Mucosa of descending colon (tissue), 3 donors: ENCODE measurements around the gene SMAD7. TPM values are rescaled to one million over a fixed set of nuclear protein-coding genes. Genes with fewer than 3 reads are reported as not detected.

Source experiments
- ATAC-seq: fragments of 200-7000 bp; cut with Tn5 transposase; one replicate; pipeline ENCODE4 v1.9.1; 2020; ENCODE audit warnings: mild to moderate bottlenecking, moderate library complexity
- DNase-seq, 3 donors: peaks; one replicate each; pipeline ENCODE4 v3.0.0-alpha.2; 2020
- H3K36me3 ChIP-seq: fragments of 200-600 bp; one replicate; pipeline ENCODE4 v1.8.0; 2021; ENCODE audit warnings: low read depth, mild to moderate bottlenecking
- H3K4me1 ChIP-seq: fragments of 200-600 bp; one replicate; pipeline ENCODE4 v1.8.0; 2021; ENCODE audit warnings: low read depth, mild to moderate bottlenecking
- H3K4me3 ChIP-seq: fragments of 200-600 bp; one replicate; pipeline ENCODE4 v1.8.0; 2021; ENCODE audit warnings: mild to moderate bottlenecking
- H3K9me3 ChIP-seq: fragments of 200-600 bp; one replicate; pipeline ENCODE4 v1.8.0; 2021; ENCODE audit warnings: mild to moderate bottlenecking
- CTCF ChIP-seq: fragments of 200-600 bp; IDR thresholded peaks from one replicate; pipeline ENCODE4 v1.8.0; 2022; ENCODE audit warnings: antibody characterized with exemption, mild to moderate bottlenecking
- intact Hi-C, 2 donors: fragments of 100-400 bp; cut with DNase I in 1 of 2; cut with micrococcal nuclease in 1 of 2; formaldehyde crosslinking; loops; one replicate each; pipeline versions ENCODE4 v1.11.0 to v1.11.1; 2022; cut with DNase I, micrococcal nuclease
- total RNA-seq, 3 donors: library from RNA; stranded (reverse); fragmentation: NEBNext Ultra II Directional in 2 of 3; extraction: Animal tissue kit (Norgen Biotek cat#: 25700) in 2 of 3; gene quantifications; one replicate each; pipeline versions ENCODE4 v1.2.1 to v1.2.4, GENCODE V29; 2021 to 2023
- donor health status: DM: no; HTN: no; CAD: no; lungs with moderate emphysema.
- donor health status: DM: no; HTN: no; CAD: no.
- donor health status: DM: no; HTN: yes; CAD: no.

Gene SMAD7
- total RNA-seq, 3 donors from 2014 or later, result 22.3 to 67.4 (median 33.1) TPM

- intact Hi-C loops, result no loop called here
- no peak for TF ChIP-seq CTCF
- H3K9me3 ChIP-seq, result no peaks in the 10 kb centered on the region
- DNase-seq (no peak), ATAC-seq (no peak)
- no peaks in the 10 kb centered on the region for H3K36me3 ChIP-seq
- peaks cover 7% of the 10 kb centered on the region for H3K4me1 ChIP-seq
- H3K4me3 ChIP-seq, result no peak overlapping the region
Measured at GRCh38 chr18:48992133-48992532, 41.4 kb upstream of the SMAD7 start.

GRCh38 chr18:48991676-48992075 is 40.9 kb upstream of the SMAD7 start:
- H3K4me1 ChIP-seq, result peaks cover 3% of the 10 kb centered on the region
- no peak for TF ChIP-seq CTCF
- H3K4me3 ChIP-seq, result no peak overlapping the region
- no peaks in the 10 kb centered on the region for H3K9me3 ChIP-seq
- no peak for ATAC-seq
- no peak for DNase-seq
- intact Hi-C loops, result no loop called here
- no peaks in the 10 kb centered on the region for H3K36me3 ChIP-seq

GRCh38 chr18:48991319-48991660 is 40.5 kb upstream of the SMAD7 start:
- ATAC-seq (no peak), DNase-seq (no peak)
- Histone ChIP-seq H3K36me3 (no peaks in the 10 kb centered on the region), H3K4me1 (no peaks in the 10 kb centered on the region), H3K4me3 (no peak overlapping the region), H3K9me3 (no peaks in the 10 kb centered on the region)
- intact Hi-C loops, result no loop called here
- TF ChIP-seq CTCF, result no peak

DNA sequence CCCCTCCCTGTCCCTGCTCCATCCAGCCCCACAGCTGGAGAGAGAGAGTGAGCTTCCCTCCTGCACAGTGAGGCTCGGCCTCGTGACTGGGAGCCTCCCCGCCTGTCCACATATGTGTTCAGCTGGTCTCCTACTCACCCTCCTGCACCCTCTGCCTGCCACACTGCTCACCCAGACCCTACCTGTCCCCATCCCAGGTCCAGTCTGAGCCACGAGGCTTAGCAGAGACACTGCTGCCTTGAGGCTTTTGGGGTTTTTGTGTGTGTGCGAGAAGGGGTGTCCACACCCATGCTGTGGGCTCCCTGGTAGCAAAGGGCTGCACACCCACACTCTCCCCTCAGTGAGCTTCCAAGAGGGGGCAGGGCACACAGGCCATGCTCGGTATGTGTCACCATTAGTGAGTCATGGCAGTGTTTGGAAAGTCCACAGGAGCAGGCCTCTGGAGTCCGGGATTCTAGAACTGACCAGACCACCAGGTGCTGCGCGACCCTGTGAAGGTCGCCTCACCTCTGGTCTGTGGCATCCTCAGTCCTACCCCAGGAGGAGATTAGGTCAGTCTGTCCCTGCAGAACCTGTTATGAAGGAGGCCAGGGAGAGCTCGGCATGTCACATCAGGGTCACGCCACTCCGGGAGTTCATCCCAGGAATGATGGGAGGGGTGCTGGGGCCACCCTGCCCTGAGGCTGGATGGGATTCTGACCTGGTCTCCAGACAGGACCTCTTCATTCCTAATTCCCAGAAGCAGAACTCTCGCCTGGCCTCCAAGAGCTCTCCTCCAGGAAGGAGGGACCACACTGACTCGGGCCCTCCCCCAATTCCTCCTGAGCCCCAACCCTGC is 39.9 kb upstream of the SMAD7 start:
- Histone ChIP-seq H3K4me1 (no peaks in the 10 kb centered on the region), H3K4me3 (no peak overlapping the region), H3K36me3 (no peaks in the 10 kb centered on the region), H3K9me3 (no peaks in the 10 kb centered on the region)
- ATAC-seq (peak; percentile 21), DNase-seq (no peak)
- TF ChIP-seq CTCF, result no peak
- intact Hi-C loops, result no loop called here

DNA sequence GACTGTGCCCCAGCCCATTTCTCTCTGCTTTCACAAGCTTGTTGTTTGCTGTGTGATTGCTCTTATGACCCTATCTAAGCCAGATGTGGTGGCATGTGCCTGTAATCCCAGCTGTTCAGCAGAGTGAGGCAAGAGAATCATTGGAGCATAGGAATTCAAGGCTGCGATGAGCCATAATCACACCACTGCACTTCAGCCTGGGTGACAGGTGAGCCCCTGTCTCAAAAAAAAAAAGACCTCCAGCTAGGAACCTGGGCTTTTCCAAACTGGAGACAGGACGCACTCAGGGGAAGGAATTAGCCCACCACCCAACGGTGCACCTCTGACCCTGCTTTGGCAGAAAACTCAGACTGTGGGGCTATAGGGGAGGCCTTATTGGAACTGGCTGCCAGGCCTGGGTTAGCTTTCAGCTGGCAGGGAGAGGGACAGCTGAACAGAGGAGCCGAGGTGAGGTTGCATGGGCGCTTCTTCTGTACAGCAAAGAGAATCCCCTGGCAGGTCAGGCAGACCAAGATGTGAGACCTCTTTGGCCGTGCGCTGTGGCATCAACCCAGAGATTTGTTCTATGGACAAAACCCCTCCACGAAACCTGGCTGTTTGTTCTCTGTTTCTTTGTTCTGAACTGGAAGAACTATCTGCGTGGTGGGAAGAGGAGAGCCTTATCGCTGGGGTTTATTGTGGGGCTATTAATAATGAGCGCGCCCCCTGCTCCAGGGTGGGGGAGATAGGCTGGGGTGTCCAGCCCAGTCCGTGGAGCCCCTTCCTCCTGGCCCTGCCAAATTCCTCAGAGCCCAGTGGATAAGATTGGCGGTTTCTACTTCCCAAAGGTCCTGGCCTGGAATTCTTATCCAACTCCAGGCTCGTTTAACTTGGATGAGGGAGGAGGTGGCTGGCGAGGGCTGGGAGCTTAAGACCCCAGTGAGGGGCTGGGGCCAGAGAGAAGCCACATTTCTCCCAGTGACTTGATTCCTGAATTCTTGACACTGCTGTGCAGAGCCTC is 38.8 kb upstream of the SMAD7 start:
- no peak for TF ChIP-seq CTCF
- H3K36me3 ChIP-seq, result no peaks in the 10 kb centered on the region
- no peak overlapping the region for H3K4me3 ChIP-seq
- no peak for ATAC-seq
- intact Hi-C loops, result no loop called here
- H3K9me3 ChIP-seq, result no peaks in the 10 kb centered on the region
- no peaks in the 10 kb centered on the region for H3K4me1 ChIP-seq
- no peak for DNase-seq
